Activated effector memory CD4-positive, alpha-beta T cell treated with Interleukin-2 at 50 U/mL for 16 hours (primary cell): ENCODE results near the gene SCML1.
"Not testable (repeated sequence)": the region's sequence is repeated elsewhere in the genome, so short reads cannot be mapped to it uniquely, and the experiment has no call there.

ENCODE experiments used
- DNase-seq: peaks from one replicate; pipeline ENCODE4 v3.0.0-alpha.2; 2020

The SCML1 gene

GRCh38 chrX:17740137-17741122 lies 3.1 kb downstream of the SCML1 start:
- DNase-seq = no peak

DNA sequence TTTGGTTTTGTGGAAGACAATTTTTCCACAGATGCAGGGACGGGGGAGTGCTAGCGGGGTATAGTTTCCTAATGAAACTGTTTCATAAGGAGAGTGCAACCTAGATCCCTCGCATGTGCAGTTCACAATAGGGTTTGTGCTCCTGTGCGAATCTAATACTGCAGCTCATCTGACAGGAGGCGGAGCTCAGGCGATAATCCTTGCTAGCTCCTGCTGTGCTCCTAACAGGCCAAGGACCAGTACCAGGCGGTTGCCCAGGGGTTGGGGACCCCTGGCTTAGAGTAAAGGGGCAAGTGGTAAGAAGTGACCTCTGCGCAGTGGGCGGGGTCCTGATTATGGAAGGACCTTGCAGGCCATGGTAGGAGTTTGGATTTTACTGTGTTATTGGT lies 3.8 kb downstream of the SCML1 start:
- DNase-seq = no peak

GRCh38 chrX:17743913-17744312 lies 6.6 kb downstream of the SCML1 start:
- DNase-seq = no peak

DNA sequence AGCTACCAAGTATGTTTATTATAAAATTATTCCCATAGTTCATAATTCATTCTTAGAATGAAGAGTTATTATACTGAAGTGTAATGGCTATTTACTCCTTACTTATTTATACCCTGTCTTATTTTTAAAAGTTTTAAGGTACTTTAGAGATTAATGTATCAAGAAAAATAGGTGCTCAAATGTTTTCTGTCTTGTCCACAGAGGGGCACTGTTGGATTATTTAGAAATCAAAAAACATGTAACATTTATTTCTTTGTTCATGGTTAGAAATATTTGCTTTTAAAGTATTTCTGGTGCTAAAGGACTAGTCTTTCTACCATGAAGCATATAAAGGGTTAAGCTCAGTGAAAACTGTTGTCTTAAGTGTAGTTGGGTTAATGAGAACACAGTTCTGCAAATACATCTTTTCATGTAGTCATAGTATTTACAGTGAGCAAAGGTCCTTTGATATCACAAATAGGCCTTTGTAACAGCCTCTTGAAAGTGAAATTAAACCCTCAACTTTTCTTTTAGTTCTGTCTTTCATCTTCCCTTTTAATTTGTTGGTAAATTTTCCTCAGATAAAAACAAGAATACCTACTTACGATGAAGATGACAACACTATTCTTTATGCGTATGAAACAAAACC lies 7.7 kb downstream of the SCML1 start:
- no peak for DNase-seq

- DNase-seq = no peak
These were observed 10.4 kb downstream of the SCML1 start for GRCh38 chrX:17747692-17748091.

DNA sequence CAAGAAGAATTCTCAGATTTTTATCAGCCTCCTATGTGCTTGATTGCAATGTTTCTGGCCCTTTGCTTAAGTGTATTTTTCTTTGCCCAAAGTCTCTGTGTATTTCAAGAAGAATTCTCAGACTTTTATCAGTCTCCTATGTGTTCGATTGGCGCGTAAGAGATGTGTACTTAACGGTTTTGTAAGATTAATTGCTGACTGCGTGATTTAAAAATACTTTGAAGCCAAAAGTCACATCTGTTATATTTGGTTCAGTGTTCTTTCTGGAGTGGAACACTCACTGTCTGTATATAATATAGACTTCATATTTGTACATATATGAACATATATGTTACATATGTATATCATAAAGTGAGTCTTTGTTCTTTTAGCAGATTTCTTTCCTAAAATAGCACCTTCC lies 11.4 kb downstream of the SCML1 start:
- DNase-seq = no peak

DNA sequence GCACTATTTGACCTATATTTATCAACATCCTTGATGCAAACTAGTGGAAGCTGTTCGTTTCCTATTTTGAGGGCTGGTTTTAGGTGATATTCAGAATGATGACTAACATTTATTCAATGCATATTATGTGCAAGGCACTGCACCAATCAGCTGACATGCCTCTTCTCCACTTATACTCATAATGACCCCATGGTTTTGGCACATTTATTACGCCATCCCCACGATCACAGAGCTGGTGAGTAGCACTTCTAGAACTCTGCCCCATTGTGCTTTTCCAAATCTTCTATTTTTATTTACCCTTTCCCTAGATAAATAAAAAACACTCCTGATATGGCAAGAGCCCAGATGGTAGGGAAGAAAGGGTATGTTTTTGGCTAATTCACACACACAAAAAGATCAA lies 13.1 kb downstream of the SCML1 start:
- DNase-seq = no peak

GRCh38 chrX:17758382-17758781 lies 21.1 kb downstream of the SCML1 start:
- no peak for DNase-seq

- no peak for DNase-seq
These were observed 22.7 kb downstream of the SCML1 start for GRCh38 chrX:17759990-17760389.

- DNase-seq = no peak
These were observed 30.4 kb downstream of the SCML1 start for GRCh38 chrX:17767734-17768133.

DNA sequence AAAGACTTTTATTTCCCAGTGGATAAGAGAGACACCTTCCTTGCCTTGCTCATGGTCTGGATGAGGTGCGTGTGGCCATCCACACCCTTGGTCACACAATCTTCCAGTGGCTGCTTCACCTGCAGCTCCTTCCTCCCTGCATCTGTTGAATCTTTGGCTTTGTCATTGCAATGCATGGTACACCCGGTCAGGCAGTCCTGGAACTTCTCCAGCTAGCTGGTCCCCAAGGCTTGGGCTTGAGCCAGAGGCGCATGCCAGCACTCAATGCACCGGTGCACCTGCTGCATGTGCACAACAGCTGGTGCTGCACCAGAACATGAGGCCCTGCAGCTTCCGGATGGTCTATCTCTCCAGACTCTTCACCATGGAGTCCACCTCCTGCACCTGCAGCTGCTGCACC lies 31.7 kb downstream of the SCML1 start:
- no peak for DNase-seq

DNA sequence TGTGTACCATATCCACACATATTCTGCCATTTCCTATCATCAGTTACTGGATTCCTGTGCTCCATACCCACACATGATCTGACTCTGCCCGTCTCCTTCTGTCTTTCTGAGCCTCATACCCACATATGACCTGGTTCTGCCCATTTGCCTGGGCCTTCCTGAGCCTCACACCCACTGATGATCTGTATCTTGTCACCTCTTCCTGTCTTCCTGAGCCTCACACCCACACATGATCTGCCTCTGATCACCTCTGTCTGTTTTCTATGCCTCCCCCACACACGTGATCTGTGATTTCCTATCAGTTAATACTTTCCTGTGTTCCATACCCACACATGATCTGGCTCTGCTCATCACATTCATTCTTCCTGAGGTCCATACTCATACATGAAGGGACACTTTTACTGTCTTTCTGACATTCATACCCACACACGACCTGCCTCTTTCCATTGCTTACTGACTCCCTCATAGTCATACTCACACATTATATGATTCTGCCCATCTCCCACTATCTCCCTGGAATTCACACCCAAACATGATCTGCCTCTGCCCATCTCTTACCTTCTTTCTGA lies 32.5 kb downstream of the SCML1 start:
- DNase-seq = no peak

- DNase-seq = no peak
These were observed 36.1 kb downstream of the SCML1 start for GRCh38 chrX:17773221-17773876.

- DNase-seq = no peak
These were observed 36.8 kb downstream of the SCML1 start for GRCh38 chrX:17774053-17774452.

- DNase-seq = no peak
These were observed 41.7 kb downstream of the SCML1 start for GRCh38 chrX:17778997-17779396.

DNA sequence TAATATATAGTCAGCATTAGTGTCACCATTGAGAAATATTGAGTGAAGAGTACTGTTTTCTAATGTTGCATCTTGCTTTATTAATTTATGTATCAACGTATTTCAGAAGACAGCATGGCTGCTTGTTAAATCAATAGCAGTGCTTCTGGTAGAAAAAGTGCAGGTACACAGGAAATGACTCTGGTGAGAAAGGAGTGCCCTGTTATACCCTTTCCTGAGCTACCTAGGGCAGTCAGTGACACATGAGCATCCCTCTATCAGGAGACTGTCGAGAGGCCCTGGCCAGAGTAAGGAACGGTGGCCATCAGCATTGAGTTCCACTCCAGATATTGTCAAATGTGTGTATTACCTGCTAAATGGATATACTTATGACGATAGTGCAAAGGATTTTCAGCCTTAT lies 42.1 kb downstream of the SCML1 start:
- no peak for DNase-seq

GRCh38 chrX:17786554-17787347 lies 49.5 kb downstream of the SCML1 start:
- DNase-seq = not testable (repeated sequence)

- no peak for DNase-seq
These were observed 50.3 kb downstream of the SCML1 start for GRCh38 chrX:17787557-17787956.

DNA sequence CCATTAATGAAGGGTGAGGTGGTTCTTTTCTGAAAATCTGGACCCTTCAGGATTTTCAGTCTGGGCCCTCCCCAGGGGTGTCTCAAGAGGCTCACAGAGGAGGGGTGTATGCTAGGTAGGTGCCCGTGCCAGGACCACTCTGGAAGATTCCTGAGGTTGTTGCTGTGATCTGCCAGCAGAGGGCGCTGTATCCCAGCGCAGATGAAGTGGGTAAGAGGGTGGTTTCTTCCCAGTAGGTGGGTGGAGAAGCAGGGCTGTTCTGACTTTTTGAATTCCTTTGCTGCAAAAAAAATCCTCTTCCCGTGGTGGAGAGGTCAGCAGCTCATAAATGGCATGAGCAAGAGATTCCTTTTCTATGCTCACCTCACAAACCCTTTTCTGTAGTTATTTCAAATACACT lies 51.1 kb downstream of the SCML1 start:
- peak; percentile 2 for DNase-seq

- DNase-seq = no peak
These were observed 51.8 kb downstream of the SCML1 start for GRCh38 chrX:17788956-17789562.

DNA sequence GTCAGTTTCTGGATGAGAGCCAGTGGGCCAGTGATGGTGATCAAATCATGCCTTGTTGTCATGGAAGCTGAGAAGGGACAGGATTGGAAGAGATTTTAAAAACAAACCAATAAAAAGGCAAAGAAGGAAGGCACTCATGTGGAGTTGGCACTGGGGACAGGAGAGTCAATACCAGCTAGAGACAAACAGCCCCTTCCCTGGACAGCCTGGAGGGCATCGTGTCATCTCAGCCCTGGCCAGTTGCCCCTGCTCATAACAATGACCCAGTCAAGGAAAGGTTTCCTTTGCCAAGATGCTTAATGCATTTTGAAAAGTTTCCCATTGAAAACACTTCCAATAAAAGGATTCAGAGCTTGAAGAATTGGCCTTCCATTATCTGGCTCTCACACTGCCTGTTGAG lies 55.5 kb downstream of the SCML1 start:
- no peak for DNase-seq

DNA sequence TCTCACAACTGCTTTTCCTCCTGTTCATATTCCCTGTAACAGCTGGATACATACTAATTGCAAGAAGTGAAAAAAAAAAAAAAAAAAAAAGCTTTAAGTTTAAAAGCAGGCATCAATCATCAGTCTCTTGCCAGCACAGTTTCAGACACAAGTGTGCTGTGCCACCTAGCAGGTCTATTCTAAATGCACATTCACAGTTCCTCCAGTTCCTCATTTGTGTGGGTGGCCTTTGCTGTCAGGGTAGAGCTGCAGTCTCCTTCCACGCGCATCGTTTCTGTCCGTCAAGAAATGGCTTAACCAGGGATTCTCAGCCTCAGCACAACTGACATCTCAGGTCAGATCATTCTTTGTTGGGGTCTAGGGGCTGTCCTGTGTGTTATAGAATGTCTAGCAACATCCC lies 61.6 kb downstream of the SCML1 start:
- no peak for DNase-seq
